NCI-H2227 treated with DMSO at 0.1 percent for 48 hours (cell line): ENCODE data around the gene CHRNG.
"Not testable (repeated sequence)": the region's sequence is repeated elsewhere in the genome, so short reads cannot be mapped to it uniquely, and the experiment has no call there.

ENCODE experiments used
- DNase-seq: peaks from one replicate; lab custom pipeline; 2025; lab: John Stamatoyannopoulos, UW

CHRNG gene

DNA sequence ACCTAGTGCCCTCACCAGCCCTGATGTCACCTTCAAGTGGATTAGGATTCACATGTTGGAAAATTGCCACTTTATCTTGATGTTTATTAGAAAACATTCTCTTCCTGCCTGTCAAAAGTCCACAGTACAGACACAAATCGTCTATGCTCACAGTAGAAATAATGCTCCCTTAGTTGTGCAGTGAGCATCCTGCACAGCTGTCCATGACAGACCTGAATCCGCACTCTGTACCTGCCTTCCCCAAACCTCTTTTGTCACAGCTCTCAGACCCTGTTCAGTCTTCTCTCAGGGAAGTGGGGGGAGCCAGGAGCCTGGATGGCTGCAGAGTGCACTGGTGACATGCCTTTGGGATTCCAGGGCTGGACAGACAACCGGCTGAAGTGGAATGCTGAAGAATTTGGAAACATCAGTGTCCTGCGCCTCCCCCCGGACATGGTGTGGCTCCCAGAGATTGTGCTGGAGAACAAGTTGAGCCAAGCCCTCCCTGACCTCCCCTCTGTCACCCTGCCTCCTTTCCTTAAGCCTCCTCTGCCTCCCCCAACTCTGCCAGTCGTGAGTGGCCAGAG, 11.5 kb upstream of the CHRNG start:
- no peak for DNase-seq

DNA sequence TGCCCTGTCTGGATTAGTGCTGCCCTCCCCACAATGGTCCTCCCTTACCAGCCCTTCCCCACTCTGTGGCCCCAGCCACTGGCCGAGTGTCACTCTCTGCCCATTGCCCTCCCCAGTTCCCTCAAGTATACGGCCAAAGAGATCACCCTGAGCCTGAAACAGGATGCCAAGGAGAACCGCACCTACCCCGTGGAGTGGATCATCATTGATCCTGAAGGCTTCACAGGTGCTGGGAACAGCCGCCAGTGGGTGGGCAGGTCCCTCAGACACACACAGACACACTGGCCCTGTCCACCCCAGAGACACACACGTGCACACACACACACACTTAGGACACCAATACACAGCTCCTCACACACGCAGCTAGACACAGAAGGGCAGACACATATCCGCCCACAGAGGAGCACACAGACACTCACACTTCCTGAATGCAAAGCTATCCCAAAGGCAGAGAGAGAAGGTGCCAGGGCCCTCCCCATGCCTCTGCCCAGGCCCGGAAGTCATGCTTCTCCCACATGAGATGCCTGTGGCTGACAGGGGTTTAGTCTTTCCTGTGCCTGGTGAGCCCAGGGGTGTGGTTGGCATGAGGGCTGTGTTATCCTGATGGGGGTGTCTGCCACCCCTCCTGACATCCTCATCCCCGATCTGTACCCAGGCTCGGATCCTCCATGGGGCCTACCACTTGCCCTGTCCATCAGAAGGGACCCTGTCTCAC, 10.6 kb upstream of the CHRNG start:
- DNase-seq: no peak

DNA sequence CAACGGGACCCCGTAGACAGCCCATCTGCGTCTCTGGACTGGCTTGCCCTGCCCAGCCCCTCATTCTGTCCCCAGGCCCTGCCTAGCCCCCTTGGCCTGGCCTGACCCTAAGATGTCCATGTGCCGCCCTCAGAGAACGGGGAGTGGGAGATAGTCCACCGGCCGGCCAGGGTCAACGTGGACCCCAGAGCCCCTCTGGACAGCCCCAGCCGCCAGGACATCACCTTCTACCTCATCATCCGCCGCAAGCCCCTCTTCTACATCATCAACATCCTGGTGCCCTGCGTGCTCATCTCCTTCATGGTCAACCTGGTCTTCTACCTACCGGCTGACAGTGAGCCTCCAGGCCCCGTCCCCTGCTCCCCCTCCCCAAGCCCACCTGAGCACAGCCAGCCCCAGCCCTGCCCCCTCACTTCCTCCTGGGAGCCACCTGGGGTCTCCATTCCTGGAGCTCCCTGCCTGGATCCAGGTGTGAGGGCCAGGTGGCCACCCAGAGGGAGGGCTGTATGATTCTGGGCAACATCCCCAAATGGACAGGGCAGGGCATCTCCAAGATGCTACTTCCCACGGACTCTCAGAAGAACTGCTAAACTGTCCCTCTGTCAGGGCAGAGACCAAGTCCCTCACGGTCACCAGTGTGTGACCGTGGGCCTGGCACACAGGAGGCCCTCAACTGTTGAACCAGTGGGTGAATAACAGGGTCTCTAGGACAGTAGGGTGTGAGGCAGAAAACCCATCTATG, 9.5 kb upstream of the CHRNG start:
- DNase-seq: no peak

DNA sequence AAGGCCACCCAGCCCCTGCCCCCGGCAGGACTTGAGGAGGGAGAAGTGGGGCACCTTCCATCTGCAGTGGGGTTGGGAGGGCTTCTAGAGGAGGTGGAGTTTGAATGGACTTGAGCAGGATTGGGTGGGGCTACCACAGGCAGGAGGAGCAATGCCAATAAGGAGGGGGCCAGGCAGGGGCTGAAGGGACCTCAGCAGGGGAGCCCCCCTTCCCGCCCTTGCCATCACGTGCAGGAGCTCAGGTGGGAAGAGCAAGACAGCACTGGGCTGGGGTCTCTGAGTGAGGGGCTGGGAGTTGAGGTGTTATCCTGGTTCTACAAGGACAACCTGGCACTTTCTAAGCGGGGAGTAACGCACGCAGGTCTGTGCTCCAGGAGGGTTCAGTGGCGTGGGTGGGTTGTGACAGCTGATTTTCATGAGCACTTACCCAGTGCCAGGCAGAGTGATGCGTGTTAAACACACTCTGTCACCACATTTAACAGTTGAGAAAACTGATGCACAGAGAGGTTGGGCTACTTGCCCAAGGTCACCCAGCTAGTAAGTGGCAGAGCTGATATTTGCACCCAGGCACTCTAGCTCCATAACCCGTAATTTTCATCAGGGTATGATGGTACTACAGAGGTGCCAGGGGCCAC, 8.7 kb upstream of the CHRNG start:
- DNase-seq: no peak

DNA sequence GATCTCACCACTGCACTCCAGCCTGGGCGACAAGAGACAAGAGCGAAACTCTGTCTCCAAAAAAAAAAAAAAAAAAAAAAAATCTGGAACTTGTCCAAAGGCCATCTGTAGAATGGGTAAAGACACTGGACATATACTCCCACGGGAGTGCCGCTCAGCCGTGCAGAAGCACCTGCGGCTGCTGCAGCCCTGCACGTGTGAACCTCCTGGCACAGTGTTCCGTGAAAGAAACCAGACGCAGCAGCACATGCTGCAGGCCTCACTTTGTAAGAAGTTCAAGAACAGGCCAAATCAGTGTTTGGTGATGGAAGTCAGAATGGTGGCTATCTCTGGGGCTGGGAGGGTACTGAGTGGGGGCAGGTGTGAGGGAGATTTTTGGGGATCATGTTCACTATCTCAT, 7.1 kb upstream of the CHRNG start:
- no peak for DNase-seq

DNA sequence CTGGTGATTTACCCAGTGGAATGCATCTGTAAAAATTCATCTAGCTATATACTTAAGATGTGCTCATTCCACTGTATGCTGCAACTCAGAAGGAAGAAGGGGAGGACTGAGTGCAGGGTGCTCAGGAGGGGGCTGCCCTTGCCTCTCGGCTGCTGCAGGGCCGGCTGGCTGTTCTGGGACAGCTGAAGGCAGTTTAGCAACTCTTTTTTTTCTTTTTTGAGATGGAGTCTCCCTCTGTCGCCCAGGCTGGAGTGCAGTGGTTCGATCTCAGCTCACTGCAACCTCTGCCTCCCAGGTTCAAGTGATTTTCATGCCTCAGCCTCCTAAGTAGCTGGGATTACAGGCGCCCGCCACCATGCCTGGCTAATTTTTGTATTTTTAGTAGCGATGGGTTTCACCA, 6.7 kb upstream of the CHRNG start:
- not testable (repeated sequence) for DNase-seq

DNA sequence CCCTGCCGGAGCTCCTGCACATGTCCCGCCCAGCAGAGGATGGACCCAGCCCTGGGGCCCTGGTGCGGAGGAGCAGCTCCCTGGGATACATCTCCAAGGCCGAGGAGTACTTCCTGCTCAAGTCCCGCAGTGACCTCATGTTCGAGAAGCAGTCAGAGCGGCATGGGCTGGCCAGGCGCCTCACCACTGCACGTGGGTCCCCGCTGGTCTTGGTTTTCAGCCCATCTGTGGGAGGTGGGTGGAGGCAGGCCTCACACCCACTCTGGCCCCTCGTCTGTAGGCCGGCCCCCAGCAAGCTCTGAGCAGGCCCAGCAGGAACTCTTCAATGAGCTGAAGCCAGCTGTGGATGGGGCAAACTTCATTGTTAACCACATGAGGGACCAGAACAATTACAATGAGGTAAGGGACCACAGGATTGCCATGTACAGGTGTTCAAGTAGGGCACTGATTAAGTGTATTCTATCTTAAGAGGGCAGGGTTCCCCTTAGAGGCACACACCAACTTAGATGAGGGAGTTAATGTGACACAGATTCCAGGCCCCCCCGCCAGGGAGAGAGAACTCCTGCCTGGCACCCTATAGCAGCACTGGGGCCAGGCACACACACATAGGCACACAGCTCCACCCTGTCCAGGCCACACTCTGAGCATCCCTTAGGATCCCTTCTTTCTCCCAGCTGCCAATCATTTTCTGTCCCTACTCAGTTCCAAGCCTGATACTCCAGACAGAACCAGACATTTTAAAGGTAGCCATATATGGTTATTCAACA, 5.4 kb upstream of the CHRNG start:
- DNase-seq: no peak

DNA sequence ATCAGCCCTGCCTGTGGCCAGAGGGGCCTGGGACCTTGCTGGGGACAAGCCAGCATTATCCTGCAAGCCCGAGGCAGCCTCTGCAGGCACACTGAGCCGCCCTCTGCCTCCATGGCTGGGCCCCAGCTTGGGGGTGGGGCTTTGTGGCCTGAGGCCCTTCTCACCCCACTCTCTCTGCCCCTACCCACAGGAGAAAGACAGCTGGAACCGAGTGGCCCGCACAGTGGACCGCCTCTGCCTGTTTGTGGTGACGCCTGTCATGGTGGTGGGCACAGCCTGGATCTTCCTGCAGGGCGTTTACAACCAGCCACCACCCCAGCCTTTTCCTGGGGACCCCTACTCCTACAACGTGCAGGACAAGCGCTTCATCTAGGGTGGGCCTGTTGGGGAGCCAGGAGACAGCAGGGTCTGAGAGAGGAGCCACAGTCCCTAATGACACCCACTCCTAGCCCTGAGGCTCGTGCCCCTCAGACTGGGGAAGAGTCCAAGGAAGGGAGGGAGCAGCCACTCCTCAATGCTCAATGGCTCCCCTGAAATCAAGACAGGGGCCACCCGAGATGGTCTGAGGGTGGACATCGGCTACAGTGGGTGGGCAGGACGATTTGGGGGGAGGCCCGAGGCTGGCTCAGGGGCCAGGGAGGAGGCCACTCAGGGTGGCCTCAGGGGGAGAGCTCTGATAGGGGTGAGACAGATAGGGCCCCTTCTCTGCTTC, 4.4 kb upstream of the CHRNG start:
- no peak for DNase-seq

DNA sequence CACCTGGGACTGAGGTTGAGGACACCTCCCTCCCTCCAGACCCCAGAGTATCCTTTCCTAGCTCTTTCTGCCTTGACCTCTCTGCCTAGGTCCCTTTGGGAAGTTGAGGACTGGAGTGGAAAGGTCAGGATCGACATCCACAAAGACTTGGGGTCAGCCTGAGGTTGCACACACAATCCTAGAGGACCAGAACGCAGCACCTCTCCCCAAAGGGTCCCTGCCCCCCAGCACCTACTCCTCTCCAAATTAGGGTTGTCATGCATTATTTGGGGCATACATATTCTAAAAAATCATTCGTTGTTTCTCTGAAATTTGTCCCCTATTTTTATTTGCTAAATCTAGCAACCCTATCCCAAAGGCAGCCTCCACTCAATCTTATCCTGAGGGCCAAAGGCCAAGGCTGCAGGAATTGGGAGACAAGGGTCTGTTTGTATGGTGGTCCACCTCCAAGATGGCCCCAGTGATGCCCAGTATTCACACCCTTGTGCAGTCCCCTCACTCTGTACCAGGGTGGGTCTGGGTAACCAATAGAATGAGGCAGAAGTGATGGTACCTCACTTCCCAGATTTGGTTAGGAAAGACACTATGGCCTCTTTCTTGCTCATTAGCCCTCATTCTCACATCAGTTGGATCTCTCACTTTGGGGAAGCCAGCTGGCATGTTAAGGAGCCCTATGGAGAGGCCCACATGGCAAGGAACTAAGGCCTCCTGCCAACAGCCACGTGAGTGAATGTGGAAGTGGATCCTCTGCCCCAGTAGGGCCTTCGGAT, 3.5 kb upstream of the CHRNG start:
- no peak for DNase-seq

DNA sequence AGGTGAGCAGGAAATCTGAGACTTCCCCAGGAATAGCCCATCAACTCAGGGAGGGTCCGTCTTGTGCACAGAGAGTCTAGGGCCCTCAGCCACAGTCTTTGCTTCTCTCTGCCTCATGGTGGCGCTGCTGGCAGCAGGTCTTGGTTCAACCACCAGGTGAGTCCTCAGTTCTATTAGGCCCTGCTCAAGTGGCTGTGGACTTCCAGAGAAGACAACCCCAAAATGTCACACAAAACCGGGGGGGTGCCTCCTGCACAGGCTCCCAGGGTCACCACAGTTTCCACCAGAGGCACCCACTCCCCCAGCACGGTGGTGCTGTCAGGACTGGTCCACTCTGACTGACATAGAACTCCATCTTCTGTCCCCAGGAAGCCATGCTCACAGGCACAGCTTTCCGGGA, 2.4 kb upstream of the CHRNG start:
- DNase-seq: no peak

DNA sequence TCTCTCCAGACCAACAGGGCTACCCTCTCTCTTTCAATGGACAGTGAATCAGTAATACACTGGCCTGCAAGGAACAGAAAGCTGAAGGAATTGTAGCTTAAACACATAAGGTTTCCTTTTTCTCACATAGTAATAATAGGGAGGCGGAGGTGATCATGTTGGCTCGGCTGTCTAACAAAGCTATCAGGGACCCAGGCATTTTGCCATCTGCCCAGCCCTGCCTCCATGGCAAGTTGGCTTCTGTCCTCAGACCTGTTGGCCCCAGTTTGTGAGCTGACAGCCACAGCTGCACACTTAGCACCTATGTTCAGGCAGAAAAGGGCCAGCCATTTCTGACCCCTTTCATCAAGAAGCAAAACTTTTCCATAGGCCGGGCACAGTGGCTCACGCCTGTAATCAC, 2.0 kb upstream of the CHRNG start:
- no peak for DNase-seq

DNA sequence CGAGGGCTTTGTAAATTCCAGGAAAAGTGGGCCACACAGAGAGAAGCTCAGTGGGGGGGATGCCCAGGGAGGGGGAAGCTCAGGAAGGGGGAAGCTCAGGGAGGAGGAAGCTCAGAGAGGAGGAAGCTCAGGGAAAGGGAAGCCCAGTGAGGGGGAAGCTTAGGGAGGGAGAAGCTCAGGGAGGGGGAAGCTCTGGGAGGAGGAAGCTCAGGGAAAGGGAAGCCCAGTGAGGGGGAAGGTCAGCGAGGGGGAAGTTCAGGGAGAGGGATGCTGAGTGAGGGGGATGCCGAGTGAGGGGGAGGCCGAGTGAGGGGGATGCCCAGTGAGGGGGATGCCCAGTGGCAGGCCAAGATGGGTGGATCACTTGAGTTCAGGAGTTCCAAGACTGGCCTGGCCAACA, 821 bp upstream of the CHRNG start:
- DNase-seq: no peak

DNA sequence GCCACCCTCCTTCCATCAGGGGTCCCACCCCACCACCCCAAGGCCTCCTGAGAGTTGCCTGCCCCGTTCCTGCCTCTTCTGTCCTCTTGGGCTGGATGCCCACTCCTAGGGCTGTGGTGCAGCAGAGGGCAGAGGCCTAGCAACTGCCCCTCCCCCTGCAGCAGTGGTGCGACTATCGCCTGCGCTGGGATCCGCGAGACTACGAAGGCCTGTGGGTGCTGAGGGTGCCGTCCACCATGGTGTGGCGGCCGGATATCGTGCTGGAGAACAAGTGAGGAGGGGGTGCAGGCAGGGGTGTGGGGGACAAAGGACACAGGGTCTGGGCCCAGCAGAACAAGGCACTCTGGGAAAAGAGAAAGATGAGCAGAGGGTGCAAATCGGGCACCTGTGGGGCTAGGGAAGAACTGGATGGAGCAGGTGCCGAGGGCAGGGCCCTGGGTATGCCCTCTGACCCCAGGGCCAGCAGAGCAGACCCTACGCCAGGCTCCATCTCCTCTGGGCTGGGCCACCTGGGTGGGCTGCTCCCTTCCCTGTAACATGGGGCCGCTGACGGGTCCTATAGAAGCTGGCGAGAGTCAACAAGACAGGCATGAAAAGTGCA, 1.0 kb downstream of the CHRNG start:
- DNase-seq: no peak

DNA sequence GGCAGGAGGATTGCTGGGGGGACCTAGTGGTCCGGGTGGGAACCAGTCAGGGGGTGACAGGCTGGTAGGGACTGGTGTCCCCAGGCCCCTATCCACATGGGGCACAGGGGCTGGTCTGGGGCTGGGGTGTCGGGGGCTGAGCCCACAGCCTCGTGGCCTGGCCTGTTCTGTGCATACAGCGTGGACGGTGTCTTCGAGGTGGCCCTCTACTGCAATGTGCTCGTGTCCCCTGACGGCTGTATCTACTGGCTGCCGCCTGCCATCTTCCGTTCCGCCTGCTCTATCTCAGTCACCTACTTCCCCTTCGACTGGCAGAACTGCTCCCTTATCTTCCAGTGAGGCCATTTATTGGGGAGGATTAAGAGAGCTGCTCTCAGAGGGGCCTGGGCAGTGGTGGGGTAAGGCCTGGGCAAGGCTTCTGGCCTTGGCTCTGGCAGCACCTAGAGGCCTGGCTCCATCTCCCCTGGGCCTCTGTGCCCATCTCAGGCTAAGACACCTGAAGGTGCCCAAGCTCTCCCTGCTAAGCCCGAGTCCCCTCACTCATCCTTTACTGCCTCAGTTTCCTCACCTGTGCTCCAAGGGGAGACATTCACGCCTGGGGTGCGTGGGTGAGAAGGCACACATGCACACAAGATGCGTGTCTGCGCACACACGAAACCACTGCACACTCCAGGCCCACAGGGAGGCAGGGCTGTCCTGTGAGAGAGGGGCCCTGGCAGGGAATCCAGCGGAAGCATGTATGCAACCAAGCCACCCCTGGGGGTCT, 1.9 kb downstream of the CHRNG start:
- no peak for DNase-seq

DNA sequence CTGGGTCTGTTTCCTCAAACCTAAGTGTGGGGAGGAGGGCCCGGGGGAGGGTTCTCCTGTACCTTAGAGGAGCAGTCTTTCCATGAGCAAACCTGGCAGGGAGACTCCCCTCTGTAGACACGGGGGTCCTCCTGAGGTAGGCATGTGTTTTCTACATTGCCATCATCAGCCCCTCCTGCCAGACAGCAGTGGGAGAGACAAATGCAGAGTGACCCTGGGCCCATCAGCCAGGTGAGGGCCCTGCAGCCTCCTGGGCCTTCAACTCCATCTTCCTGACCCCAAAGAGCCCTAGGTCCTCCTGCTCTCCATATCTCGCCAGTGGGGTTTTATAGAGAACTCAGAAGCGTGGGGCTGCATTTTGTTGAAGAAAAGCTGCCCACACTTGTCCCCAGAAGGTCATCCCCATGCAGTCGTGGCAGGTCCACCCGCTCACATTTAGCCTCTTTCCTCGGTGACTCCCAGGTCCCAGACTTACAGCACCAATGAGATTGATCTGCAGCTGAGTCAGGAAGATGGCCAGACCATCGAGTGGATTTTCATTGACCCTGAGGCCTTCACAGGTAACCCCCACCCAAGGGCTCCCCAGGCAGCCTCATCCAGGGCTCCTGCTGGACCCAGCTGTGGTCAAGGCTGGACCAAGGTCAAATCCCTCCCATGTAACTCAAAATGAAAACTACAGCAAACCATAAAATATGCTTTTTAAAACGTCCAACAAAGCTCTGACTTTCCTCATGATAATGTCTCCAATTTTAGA, 2.6 kb downstream of the CHRNG start:
- no peak for DNase-seq

DNA sequence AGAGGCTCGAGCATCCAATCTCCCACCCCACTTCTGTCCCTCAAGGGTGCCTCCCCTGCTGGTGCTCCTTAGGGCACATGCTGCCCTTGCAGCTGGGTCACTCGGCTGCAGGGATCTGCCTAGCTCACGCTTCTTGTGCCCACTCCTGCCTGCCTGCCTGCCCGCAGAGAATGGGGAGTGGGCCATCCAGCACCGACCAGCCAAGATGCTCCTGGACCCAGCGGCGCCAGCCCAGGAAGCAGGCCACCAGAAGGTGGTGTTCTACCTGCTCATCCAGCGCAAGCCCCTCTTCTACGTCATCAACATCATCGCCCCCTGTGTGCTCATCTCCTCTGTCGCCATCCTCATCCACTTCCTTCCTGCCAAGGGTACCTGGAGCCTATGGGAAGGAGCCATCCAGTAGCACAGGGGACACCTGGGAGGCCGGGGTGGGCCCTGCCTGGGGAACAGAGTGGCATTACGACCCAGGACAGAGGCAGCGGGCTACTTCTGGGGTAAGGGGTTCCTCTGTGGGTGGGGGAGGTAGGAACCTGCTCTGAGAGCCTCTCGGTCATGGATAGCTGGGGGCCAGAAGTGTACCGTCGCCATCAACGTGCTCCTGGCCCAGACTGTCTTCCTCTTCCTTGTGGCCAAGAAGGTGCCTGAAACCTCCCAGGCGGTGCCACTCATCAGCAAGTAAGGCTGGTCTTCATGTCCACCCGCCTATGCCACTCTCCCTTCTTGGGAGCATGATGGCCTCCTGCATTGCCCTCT, 3.4 kb downstream of the CHRNG start:
- no peak for DNase-seq

DNA sequence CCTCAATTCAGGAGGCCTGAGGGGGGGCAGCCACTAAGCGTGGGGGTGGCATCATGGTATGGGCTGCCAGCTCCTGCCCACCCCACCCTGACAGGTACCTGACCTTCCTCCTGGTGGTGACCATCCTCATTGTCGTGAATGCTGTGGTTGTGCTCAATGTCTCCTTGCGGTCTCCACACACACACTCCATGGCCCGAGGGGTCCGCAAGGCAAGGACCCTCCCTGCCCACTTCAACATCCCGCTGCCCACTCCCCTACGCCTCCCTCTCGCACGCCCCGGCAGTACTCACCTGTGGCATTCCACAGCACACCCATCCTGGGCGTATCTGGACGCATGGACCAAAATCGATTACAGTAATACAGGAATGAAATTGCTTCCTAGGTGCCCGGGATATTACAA, 4.0 kb downstream of the CHRNG start:
- no peak for DNase-seq
